Neural progenitor cell (in vitro differentiated cells): ENCODE results near the gene UQCRQ. TPM values are rescaled to one million over a fixed set of nuclear protein-coding genes. Genes with fewer than 3 reads are reported as not detected.
A peak's percentile ranks its signal among the peaks of the same experiment; 100 is the strongest.

Experiments
- DNase-seq: peaks from one replicate; pipeline ENCODE4 v3.0.0-alpha.2; 2016; ENCODE audit warnings: low spot score
- H2AFZ ChIP-seq: fragments of 200-600 bp; sonication (generic); replicated peaks from 2 replicates; pipeline ENCODE4 v1.6.1; 2016; ENCODE audit warnings: antibody characterized with exemption
- H3F3A ChIP-seq: fragments of 200-600 bp; sonication (generic); 2 replicates; pipeline ENCODE4 v1.6.1; 2016; ENCODE audit warnings: antibody characterized with exemption, low read depth
- H3K27ac ChIP-seq: fragments of 200-600 bp; sonication (generic); 2 replicates; pipeline ENCODE4 v1.5.1; 2016; ENCODE audit warnings: mild to moderate bottlenecking
- H3K27me3 ChIP-seq: fragments of 200-600 bp; sonication (generic); 2 replicates; pipeline ENCODE4 v1.6.1; 2016; ENCODE audit warnings: mild to moderate bottlenecking, moderate library complexity
- H3K36me3 ChIP-seq: fragments of 200-600 bp; sonication (generic); 2 replicates; pipeline ENCODE4 v1.5.1; 2016
- H3K4me1 ChIP-seq: fragments of 200-600 bp; sonication (generic); 2 replicates; pipeline ENCODE4 v1.6.1; 2016; ENCODE audit warnings: mixed run types
- H3K4me2 ChIP-seq: fragments of 200-600 bp; sonication (generic); 2 replicates; pipeline ENCODE4 v1.6.1; 2016
- H3K4me3 ChIP-seq: fragments of 200-600 bp; sonication (generic); 2 replicates; pipeline ENCODE4 v1.5.1; 2016
- H3K79me2 ChIP-seq: fragments of 200-600 bp; sonication (generic); 2 replicates; pipeline ENCODE4 v1.6.1; 2016; ENCODE audit warnings: low read depth
- H3K9ac ChIP-seq: fragments of 200-600 bp; sonication (generic); 2 replicates; pipeline ENCODE4 v1.6.1; 2016
- H3K9me3 ChIP-seq: fragments of 200-600 bp; sonication (generic); 2 replicates; pipeline ENCODE4 v1.5.1; 2016; ENCODE audit warnings: low read depth
- H4K20me1 ChIP-seq: fragments of 200-600 bp; sonication (generic); 2 replicates; pipeline ENCODE4 v1.6.1; 2016; ENCODE audit warnings: low read depth
- H3K27ac Mint-ChIP-seq: 3 replicates; pipeline ENCODE4 v1.8.0; 2021; ENCODE audit warnings: mixed read lengths
- H3K27me3 Mint-ChIP-seq: 2 replicates; pipeline ENCODE4 v1.8.0; 2022; ENCODE audit warnings: low read depth, mild to moderate bottlenecking, inconsistent platforms, moderate library complexity, mixed read lengths; ENCODE audit not compliant: insufficient read depth
- H3K36me3 Mint-ChIP-seq: 3 replicates; pipeline ENCODE4 v1.8.0; 2021; ENCODE audit warnings: mixed read lengths
- H3K4me1 Mint-ChIP-seq: 3 replicates; pipeline ENCODE4 v1.8.0; 2021; ENCODE audit warnings: mixed read lengths
- H3K4me3 Mint-ChIP-seq: 3 replicates; pipeline ENCODE4 v1.8.0; 2021; ENCODE audit warnings: mild to moderate bottlenecking, moderate library complexity, mixed read lengths
- H3K9me3 Mint-ChIP-seq: 3 replicates; pipeline ENCODE4 v1.8.0; 2020; ENCODE audit warnings: mixed read lengths
- CTCF ChIP-seq: fragments of 200-600 bp; sonication (generic); IDR thresholded peaks from 2 replicates; pipeline ENCODE4 v1.5.1; 2017; ENCODE audit warnings: antibody characterized with exemption, mild to moderate bottlenecking
- EZH2 ChIP-seq: fragments of 200-600 bp; sonication (generic); IDR thresholded peaks from 2 replicates; pipeline ENCODE4 v1.6.1; 2017; ENCODE audit warnings: antibody characterized with exemption, mild to moderate bottlenecking, moderate library complexity
- EZH2phosphoT487 ChIP-seq: fragments of 200-600 bp; sonication (generic); IDR thresholded peaks from 2 replicates; pipeline ENCODE4 v1.6.1; 2017; ENCODE audit warnings: antibody characterized with exemption
- total RNA-seq: library from RNA; depleted of rRNA; stranded (reverse); fragments of >200 nt; gene quantifications from 2 replicates; pipeline ENCODE4 v1.2.3, GENCODE V29; 2015; ENCODE audit warnings: low replicate concordance

The UQCRQ gene
- total RNA-seq, 1 donor from 2014 or later = 45.0 TPM

GRCh38 chr5:132830436-132831094 lies 35.9 kb upstream of the UQCRQ start, which contains the start of gene SHROOM1:
SHROOM1 (minus strand) TSS chr5:132830647; CDS start chr5:132826140, 4,507 bp downstream.
- Histone ChIP-seq H3K27ac (no peak within 1 kb of the TSS), H3K27me3 (peaks cover 86% of the 10 kb centered on the region), H4K20me1 (no peaks in the 10 kb centered on the region), H3K79me2 (no peaks in the 10 kb centered on the region), H3K4me2 (peak within 1 kb of the TSS; percentile 88), H3K4me3 (peak within 1 kb of the TSS; percentile 66), H3K4me1 (no peaks in the 10 kb centered on the region), H3K36me3 (no peaks in the 10 kb centered on the region), H3K9me3 (no peaks in the 10 kb centered on the region), H2AFZ (peak within 1 kb of the TSS; percentile 99), H3K9ac (no peak within 1 kb of the TSS), H3F3A (peaks cover 3% of the 10 kb centered on the region)
- Mint-ChIP-seq H3K9me3 (peaks cover 2% of the 10 kb centered on the region), H3K36me3 (peaks cover 3% of the 10 kb centered on the region), H3K27ac (peak within 1 kb of the TSS; percentile 69), H3K27me3 (peaks cover 33% of the 10 kb centered on the region), H3K4me1 (peaks cover 5% of the 10 kb centered on the region), H3K4me3 (peak within 1 kb of the TSS; percentile 85)
- TF ChIP-seq EZH2 = peak; percentile 75
- TF ChIP-seq CTCF = no peak
- TF ChIP-seq EZH2phosphoT487 = peak; percentile 56
- peak; percentile 76 for DNase-seq

GRCh38 chr5:132831095-132831860 lies 35.2 kb upstream of the UQCRQ start:
- H3K4me1 ChIP-seq = no peaks in the 10 kb centered on the region
- no peak overlapping the region for H3K9ac ChIP-seq
- peak overlapping the region; percentile 99 for H2AFZ ChIP-seq
- H3K79me2 ChIP-seq = no peaks in the 10 kb centered on the region
- H3K9me3 ChIP-seq = no peaks in the 10 kb centered on the region
- peaks cover 3% of the 10 kb centered on the region for H3F3A ChIP-seq
- peak overlapping the region; percentile 66 for H3K4me3 ChIP-seq
- peaks cover 30% of the 10 kb centered on the region for H3K27me3 Mint-ChIP-seq
- H3K27ac Mint-ChIP-seq = peak overlapping the region; percentile 69
- peaks cover 79% of the 10 kb centered on the region for H3K27me3 ChIP-seq
- H3K27ac ChIP-seq = no peak overlapping the region
- no peaks in the 10 kb centered on the region for H4K20me1 ChIP-seq
- H3K4me2 ChIP-seq = peak overlapping the region; percentile 88
- no peak for DNase-seq
- H3K36me3 ChIP-seq = no peaks in the 10 kb centered on the region
- peaks cover 5% of the 10 kb centered on the region for H3K4me1 Mint-ChIP-seq
- TF ChIP-seq EZH2 (no peak), CTCF (no peak), EZH2phosphoT487 (no peak)
- H3K36me3 Mint-ChIP-seq = peaks cover 3% of the 10 kb centered on the region
- peaks cover 2% of the 10 kb centered on the region for H3K9me3 Mint-ChIP-seq
- H3K4me3 Mint-ChIP-seq = peak overlapping the region; percentile 83

GRCh38 chr5:132832612-132833011 lies 33.8 kb upstream of the UQCRQ start:
- TF ChIP-seq EZH2 (no peak), EZH2phosphoT487 (no peak), CTCF (no peak)
- peaks cover 5% of the 10 kb centered on the region for H3K4me1 Mint-ChIP-seq
- H3K27me3 Mint-ChIP-seq = peaks cover 17% of the 10 kb centered on the region
- Histone ChIP-seq H3K9me3 (no peaks in the 10 kb centered on the region), H3K4me3 (no peak overlapping the region), H3K27ac (no peak overlapping the region), H3K27me3 (peaks cover 66% of the 10 kb centered on the region), H3F3A (peaks cover 3% of the 10 kb centered on the region), H3K4me2 (no peak overlapping the region), H3K4me1 (no peaks in the 10 kb centered on the region), H3K79me2 (no peaks in the 10 kb centered on the region), H2AFZ (no peak overlapping the region), H3K36me3 (no peaks in the 10 kb centered on the region), H3K9ac (no peak overlapping the region), H4K20me1 (no peaks in the 10 kb centered on the region)
- H3K27ac Mint-ChIP-seq = no peak overlapping the region
- H3K9me3 Mint-ChIP-seq = peaks cover 2% of the 10 kb centered on the region
- DNase-seq = no peak
- H3K4me3 Mint-ChIP-seq = no peak overlapping the region
- peaks cover 3% of the 10 kb centered on the region for H3K36me3 Mint-ChIP-seq
